ENCODE results near the gene CFAP210.

DNA sequence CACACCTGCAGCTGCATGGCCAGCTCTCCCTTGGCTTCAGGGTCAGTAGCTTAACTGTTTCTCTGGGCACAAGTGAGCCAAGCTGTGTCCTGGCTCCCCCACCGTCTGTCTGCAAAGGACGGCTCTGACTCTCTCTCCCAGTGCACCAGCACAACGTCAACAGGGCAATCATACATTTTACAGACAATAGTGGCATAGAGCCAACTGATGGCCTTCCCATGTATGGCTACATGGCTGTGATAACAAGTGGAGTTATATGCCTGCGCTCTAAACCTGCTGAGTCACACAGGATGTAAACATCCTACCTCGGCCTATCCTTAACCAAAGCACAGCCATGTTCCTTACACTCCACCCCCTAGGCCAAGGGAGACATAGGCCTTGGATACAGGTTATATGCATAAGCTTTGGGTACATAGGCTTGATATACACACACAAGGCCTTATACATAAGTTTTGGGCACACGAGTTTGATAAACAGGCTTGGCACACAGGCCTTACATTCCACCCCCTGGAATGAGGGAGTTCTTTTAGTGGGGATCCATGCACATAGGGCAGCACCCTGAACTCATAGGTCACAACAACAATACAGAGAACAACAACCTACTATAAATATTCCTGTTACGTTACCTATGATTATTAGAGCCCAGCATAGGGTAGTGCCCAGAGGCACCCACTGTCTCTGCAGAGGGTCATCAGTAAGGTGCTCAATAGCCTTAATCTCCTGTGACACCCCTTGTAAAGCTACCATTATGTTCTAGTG is 17.7 kb upstream of the CFAP210 start:
- TF ChIP-seq, protein P1, sequence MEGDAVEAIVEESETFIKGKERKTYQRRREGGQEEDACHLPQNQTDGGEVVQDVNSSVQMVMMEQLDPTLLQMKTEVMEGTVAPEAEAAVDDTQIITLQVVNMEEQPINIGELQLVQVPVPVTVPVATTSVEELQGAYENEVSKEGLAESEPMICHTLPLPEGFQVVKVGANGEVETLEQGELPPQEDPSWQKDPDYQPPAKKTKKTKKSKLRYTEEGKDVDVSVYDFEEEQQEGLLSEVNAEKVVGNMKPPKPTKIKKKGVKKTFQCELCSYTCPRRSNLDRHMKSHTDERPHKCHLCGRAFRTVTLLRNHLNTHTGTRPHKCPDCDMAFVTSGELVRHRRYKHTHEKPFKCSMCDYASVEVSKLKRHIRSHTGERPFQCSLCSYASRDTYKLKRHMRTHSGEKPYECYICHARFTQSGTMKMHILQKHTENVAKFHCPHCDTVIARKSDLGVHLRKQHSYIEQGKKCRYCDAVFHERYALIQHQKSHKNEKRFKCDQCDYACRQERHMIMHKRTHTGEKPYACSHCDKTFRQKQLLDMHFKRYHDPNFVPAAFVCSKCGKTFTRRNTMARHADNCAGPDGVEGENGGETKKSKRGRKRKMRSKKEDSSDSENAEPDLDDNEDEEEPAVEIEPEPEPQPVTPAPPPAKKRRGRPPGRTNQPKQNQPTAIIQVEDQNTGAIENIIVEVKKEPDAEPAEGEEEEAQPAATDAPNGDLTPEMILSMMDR (IDR thresholded peaks at IDR 0.05; ENCODE audit: low read length) = no peak
- TF ChIP-seq EZH2 (optimal IDR thresholded peaks at IDR 0.05; ENCODE audit: low read depth, low read length) = no peak

All from MM.1S (cell line).